ENCODE results near the gene TUBA4A.
"Not testable (repeated sequence)": the region's sequence is repeated elsewhere in the genome, so short reads cannot be mapped to it uniquely, and the experiment has no call there.

Gene TUBA4A

GRCh38 chr2:219213026-219213415 lies 40.7 kb downstream of the TUBA4A start:
- no peak for DNase-seq (ENCODE audit: low read depth in 3 of 3)

DNA sequence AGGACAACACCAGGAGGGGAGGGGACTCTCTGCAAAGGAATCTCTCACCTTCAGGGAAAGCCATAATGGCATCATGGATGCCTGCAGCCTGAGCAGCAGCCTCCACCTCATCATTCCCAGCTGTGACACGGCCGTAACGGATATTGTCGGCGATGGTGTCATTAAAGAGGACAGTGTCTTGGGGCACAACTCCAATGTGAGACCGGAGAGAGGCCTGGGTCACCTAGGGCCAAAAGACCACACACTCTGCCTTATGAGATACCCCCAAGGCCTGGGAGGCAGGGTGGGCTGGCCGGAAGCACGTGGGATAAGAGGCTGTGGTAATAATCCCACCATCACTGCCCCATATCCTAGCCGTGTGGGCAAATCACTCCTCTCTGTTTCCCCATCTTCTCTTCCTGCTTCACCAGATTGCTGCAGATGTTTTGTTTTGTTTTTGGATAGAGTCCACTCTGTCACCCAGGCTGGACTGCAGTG lies 42.8 kb downstream of the TUBA4A start:
- DNase-seq (ENCODE audit: low read depth in 3 of 3), result no peak

DNA sequence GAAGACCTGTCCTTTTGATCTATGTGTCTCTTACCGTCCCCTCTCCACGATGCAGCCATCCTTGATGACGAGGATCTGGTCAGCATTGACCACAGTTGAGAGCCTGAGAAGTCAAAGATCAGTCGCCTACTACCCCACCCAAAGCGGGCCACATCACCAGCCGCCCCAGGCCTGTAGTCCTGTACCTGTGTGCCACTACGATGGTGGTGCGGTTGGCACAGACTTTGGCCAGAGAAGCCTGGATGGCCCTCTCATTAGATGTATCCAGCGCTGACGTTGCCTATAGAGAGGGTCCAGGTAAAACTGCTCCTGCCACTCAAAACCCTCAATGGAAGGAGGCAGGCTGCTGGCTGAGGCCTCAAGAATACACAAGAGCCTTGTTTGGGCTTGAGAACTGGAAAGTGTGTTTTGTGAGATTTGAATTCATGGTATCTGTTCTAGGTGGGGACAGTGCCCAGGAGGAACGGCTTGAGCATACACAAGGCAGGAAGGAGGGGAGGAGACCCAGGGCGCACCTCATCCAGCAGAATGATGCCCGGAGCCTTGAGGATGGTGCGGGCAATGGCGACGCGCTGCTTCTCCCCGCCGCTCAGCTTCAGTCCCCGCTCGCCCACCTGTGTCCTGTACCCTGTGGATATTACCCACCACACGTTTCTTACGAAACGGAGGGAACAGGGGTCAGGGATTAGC lies 43.4 kb downstream of the TUBA4A start:
- DNase-seq (ENCODE audit: low read depth in 3 of 3), result no peak

GRCh38 chr2:219209236-219210195 lies 44.2 kb downstream of the TUBA4A start:
- no peak for DNase-seq (ENCODE audit: low read depth in 3 of 3)

DNA sequence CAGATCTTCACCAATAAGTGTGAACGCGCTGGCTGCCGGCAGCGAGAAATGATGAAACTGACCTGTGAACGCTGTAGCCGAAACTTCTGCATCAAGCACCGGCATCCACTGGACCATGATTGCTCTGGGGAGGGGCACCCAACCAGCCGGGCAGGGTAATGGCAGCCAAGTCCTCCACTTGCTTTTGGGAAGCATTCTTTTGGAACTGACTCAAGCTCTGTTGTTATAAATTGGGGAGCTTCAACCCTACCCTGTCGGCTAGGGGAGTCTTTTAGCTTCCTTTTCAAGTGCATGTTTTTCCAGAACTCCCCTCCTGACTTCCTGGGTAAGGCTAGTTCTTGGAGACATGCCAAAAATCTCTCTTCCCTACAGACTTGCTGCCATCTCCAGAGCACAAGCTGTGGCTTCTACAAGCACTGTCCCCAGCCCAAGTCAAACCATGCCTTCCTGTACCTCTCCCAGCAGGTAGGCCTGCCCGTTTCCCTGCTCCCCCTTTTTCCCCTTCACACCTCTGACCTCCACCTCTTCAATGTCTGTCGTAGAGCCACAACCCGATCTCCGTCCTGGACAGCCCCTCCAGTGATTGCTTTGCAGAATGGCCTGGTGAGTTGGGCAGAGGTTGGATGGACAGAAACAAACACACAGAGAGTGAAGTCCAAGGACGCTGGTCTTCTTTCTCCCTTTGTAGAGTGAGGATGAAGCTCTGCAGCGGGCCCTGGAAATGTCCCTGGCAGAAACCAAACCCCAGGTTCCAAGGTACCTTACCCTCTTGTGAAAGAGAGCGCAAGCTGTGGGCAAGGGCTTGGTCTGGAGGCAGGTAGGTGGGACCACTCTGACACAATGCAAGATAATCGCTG lies 45.6 kb downstream of the TUBA4A start:
- no peak for DNase-seq (ENCODE audit: low read depth in 3 of 3)

- no peak for DNase-seq (ENCODE audit: low read depth in 3 of 3)
Measured at GRCh38 chr2:219207134-219207883, 46.4 kb downstream of the TUBA4A start.

DNA sequence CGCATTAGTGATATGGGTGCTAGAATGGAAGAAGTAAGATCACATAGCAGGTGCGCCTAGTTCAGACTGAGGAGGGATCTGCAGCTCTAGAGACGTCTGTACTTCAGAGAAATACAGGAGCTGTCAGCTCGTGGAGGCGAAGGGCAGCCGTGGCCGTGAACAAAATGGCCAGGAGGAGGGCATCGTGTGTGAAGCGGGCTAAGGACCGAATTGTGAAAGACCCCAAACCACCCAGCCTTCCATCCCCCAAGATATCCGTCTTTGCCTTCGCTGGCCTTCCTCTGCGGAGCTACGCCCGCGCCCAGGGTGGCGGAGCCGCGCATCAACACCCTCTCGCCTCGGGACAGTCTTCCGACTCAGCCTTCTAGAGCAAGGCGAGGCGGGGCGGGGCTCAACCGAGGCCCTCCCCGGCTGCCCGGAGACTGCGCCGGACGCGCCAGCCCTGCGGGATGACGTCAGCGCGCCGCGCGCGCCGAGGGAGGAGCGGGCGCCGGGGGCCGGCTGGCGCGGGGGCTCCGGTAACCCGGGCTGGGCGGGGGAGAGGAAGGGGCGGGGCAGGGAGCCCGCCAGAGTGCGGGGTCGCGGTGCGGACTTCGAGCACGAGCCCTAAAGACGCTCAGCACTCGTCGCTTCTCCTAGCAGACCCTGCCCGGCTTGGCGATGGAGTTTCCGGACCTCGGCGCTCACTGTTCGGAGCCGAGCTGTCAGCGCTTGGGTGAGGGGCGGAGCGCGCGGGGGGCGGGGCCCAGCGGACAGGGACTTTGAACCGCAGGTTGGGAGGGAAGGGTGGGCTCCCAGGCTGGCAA lies 47.2 kb downstream of the TUBA4A start, which contains the start of gene ZFAND2B:
ZFAND2B (plus strand) TSS at position 455 of the 806 bp plus-strand sequence; CDS start at position 661, 206 bp downstream.
- peak; percentile 89 to 93 (median 91) for DNase-seq (ENCODE audit: low read depth in 3 of 3)

GRCh38 chr2:219205981-219206327 lies 47.8 kb downstream of the TUBA4A start:
- no peak for DNase-seq (ENCODE audit: low read depth in 3 of 3)

DNA sequence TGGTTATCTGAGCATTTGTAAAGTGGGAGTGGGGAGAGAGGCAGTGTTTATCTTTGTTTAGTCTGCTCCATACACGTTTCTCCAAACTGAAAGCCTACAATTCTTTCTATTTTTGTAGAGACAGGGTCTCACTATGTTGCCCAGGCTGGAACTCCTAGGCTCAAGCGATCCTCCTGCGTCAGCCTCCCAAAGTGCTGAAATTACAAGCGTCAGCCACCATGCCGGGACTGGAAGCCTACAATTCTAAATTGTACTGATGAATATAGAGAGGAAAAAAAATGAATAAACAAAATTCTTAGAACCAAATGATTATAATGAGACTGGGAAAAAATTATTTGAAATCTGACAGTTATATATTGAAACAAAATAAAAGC lies 48.6 kb downstream of the TUBA4A start:
- no peak for DNase-seq (ENCODE audit: low read depth in 3 of 3)

DNA sequence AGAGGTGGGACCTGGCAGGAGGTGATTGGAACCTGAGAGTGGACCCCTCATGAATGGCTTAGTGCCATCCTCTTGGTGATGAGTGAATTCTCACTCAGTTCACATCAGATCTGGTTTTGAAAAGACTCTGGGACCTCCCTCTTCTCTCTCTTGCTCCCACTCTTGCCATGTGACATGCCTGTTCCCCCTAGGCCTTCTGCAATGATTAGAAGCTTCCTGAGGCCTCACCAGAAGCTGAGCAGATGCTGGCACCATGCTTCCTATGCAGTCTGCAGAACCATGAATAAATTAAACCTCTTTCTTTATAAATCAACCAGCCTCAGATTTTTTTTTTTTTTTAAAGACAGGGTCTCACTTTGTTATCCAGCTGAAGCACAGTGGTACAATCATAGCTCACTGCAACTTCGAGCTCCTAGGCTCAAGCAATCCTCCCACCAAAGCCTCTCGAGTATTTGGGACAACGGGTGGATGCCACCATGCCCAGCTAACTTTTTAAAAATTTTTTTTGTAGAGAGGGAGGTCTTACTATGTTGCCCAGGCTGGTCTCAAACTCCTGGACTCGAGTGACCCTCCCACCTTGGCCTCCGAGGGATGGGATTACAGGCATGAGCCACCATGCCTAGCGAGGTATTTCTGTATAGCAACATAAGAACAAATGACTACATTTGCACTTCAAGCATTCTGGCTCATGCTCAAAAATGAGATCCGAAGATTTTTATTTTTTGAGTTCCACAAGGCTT lies 49.1 kb downstream of the TUBA4A start:
- no peak for DNase-seq (ENCODE audit: low read depth in 3 of 3)

DNA sequence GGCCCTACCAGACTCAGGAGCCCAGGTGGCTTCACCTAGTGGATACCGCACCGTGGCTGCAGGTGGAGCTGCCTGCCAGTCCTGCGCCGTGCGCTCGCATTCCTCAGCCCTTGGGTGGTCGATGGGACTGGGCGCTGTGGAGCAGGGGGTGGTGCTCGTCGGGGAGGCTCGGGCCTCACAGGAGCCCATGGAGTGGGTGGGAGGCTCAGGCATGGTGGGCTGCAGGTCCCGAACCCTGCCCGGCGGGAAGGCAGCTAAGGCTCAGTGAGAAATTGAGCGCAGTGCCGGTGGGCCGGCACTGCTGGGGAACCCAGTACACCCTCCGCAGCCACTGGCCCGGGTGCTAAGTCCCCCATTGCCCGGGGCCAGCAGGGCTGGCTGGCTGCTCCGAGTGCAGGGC lies 52.4 kb downstream of the TUBA4A start:
- not testable (repeated sequence) for DNase-seq (ENCODE audit: low read depth in 3 of 3)

GRCh38 chr2:219200502-219201326 lies 53.0 kb downstream of the TUBA4A start:
- DNase-seq (ENCODE audit: low read depth in 3 of 3), result not testable (repeated sequence)

Data from stimulated activated CD4-positive, alpha-beta T cell treated with anti-CD3 and anti-CD28 coated beads, TNF-alpha, amount 100 ng/mL, for 4 hours (primary cell).